SU-DHL-6 (cell line): ENCODE data around the gene CCR4.

ENCODE experiments used
- CTCF ChIP-seq: fragments of 200-600 bp; sonication (generic); IDR thresholded peaks from one replicate; pipeline ENCODE4 v1.5.1; 2017; ENCODE audit warnings: antibody characterized with exemption, mild to moderate bottlenecking, low read length, moderate library complexity; ENCODE audit not compliant: insufficient read depth, poor library complexity, severe bottlenecking
- EZH2phosphoT487 ChIP-seq: fragments of 200-600 bp; sonication (generic), shearing (Covaris generic); conservative IDR thresholded peaks from 2 replicates; pipeline ENCODE4 v1.6.1; 2018; ENCODE audit warnings: mild to moderate bottlenecking, antibody characterized with exemption, low read length, moderate library complexity, mixed read lengths

- TF ChIP-seq CTCF (no peak), EZH2phosphoT487 (no peak)
Measured at GRCh38 chr3:32903953-32904352, 47.5 kb upstream of the CCR4 start.
